Right lobe of liver (tissue), 6 donors: ENCODE data around the gene CALHM6. TPM values are rescaled to one million over a fixed set of nuclear protein-coding genes. Genes with fewer than 3 reads are reported as not detected.

Experiments
- ATAC-seq, 4 donors: fragments of 200-7000 bp; cut with Tn5 transposase; one replicate each; pipeline ENCODE4 v1.9.1; 2020; ENCODE audit warnings: mild to moderate bottlenecking in 4 of 4, moderate library complexity in 4 of 4
- DNase-seq, 3 donors: peaks; one replicate each; pipeline ENCODE4 v3.0.0-alpha.2; 2020
- H3K27ac ChIP-seq, 3 donors: fragments of 200-600 bp; one replicate each; pipeline ENCODE4 v1.8.0; 2022
- H3K27me3 ChIP-seq, 2 donors: fragments of 200-600 bp; one replicate each; pipeline ENCODE4 v1.8.0; 2022
- H3K36me3 ChIP-seq, 4 donors: fragments of 200-600 bp; sonication (generic) in 1 of 4; one replicate each; pipeline versions ENCODE4 v1.5.1 to v1.8.0; 2017 to 2022; ENCODE audit warnings: control low read depth in 1 of 4
- H3K4me1 ChIP-seq, 4 donors: fragments of 200-600 bp; sonication (generic) in 1 of 4; one replicate each; pipeline versions ENCODE4 v1.5.1 to v1.8.0; 2017 to 2022; ENCODE audit warnings: control low read depth in 1 of 4
- H3K4me3 ChIP-seq, 3 donors: fragments of 200-600 bp; one replicate each; pipeline ENCODE4 v1.8.0; 2022
- H3K9me3 ChIP-seq, 4 donors: fragments of 200-600 bp; sonication (generic) in 1 of 4; one replicate each; pipeline versions ENCODE4 v1.5.1 to v1.8.0; 2017 to 2022; ENCODE audit warnings: control low read depth in 1 of 4
- POLR2A ChIP-seq: fragments of 450-650 bp; IDR thresholded peaks from one replicate; pipeline ENCODE4 v1.6.1; 2017; ENCODE audit warnings: antibody characterized with exemption, mild to moderate bottlenecking
- WGBS: methylation state at CpG from one replicate; pipeline ENCODE4 v1.1.6; 2018; ENCODE audit warnings: low coverage, low lambda C conversion rate; ENCODE audit not compliant: insufficient coverage; ENCODE audit errors: missing lambda C conversion rate; 5-methylcytosine and 5-hydroxymethylcytosine counted together
- intact Hi-C, 2 donors: fragments of 100-400 bp; cut with DNase I; formaldehyde crosslinking; loops; one replicate each; pipeline versions ENCODE4 v1.11.2 to v1.14.1; 2022
- total RNA-seq, 6 experiments: library from RNA; depleted of rRNA in 2 of 6; stranded (reverse); fragments of >200 nt in 2 of 6; fragmentation: NEBNext Ultra II Directional in 3 of 6; extraction: Animal tissue kit (Norgen Biotek cat#: 25700) in 3 of 6; gene quantifications; one replicate each; pipeline versions ENCODE4 v1.1.0 to v1.2.4, GENCODE V29; 2016 to 2023
- TF ChIP-seq, protein P1 (sequence below), 4 donors: fragments of 200-600 bp in 3 of 4; fragments of 450-650 bp in 1 of 4; IDR thresholded peaks; one replicate each; pipeline versions ENCODE4 v1.5.1 to v1.8.0; 2016 to 2022; ENCODE audit warnings: antibody characterized with exemption in 4 of 4, mild to moderate bottlenecking in 2 of 4
- donor health status: DM: no; HTN: yes; CAD: no.
- donor health status: DM: no; HTN: no; CAD: no.
- donor health status: DM: no; HTN: no; CAD: no.
- donor health status: DM: no; HTN: yes; CAD: no.
- donor health status: DM: no; HTN: yes; CAD: no.

CALHM6 gene
- total RNA-seq, 6 experiments from 2014 or later = 1.4 to 7.8 (median 3.5) TPM

DNA sequence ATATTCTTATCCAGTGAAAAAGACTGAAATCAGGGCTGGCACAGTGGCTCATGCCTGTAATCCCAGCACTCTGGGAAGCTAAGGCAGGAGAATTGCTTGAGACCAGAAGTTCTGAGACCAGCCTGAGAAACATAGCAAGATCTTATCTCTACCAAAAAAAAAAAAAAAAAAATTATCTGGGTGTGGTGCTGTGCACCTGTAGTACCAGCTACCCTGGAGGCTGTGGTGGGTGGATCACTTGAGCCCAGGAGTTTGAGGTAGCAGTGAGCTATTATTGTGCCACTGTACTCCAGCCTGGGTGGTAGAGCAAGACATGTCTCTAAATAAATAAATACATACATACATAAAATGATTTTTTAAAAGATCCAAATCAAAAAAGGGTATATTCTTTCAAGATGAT, 6.3 kb downstream of the CALHM6 start:
- no peaks in the 10 kb centered on the region for H3K27me3 ChIP-seq
- H3K9me3 ChIP-seq = no peaks in the 10 kb centered on the region
- H3K27ac ChIP-seq = no peak overlapping the region
- no peaks in the 10 kb centered on the region for H3K36me3 ChIP-seq
- DNase-seq (no peak), ATAC-seq (no peak)
- intact Hi-C loops = no loop called here
- H3K4me3 ChIP-seq = no peak overlapping the region
- TF ChIP-seq, protein P1, sequence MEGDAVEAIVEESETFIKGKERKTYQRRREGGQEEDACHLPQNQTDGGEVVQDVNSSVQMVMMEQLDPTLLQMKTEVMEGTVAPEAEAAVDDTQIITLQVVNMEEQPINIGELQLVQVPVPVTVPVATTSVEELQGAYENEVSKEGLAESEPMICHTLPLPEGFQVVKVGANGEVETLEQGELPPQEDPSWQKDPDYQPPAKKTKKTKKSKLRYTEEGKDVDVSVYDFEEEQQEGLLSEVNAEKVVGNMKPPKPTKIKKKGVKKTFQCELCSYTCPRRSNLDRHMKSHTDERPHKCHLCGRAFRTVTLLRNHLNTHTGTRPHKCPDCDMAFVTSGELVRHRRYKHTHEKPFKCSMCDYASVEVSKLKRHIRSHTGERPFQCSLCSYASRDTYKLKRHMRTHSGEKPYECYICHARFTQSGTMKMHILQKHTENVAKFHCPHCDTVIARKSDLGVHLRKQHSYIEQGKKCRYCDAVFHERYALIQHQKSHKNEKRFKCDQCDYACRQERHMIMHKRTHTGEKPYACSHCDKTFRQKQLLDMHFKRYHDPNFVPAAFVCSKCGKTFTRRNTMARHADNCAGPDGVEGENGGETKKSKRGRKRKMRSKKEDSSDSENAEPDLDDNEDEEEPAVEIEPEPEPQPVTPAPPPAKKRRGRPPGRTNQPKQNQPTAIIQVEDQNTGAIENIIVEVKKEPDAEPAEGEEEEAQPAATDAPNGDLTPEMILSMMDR (IDR thresholded peaks at IDR 0.05) = no peak
- H3K4me1 ChIP-seq = peaks cover 0 to under 1% (median 0%) of the 10 kb centered on the region in 4 donors

DNA sequence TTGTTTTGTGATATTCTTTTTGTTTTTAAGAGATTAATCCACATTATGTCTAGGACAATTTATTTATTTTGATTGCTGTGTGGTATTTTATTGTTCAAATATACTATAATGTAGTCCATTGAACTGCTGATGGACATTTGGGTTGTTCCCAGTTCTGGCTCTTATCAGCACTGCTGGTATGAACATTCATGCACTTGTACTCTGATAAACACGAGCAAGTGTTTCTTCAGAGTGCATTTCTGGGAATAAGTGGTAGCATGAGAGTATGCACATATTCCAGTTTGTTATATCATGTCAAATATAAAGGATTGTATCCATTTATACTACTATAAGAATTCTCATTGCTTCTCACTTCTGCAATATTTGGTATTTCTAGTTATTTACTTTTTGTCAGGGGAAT, 7.1 kb downstream of the CALHM6 start:
- Histone ChIP-seq H3K9me3 (no peaks in the 10 kb centered on the region), H3K36me3 (no peaks in the 10 kb centered on the region), H3K27me3 (no peaks in the 10 kb centered on the region), H3K4me1 (no peaks in the 10 kb centered on the region), H3K4me3 (no peak overlapping the region), H3K27ac (no peak overlapping the region)
- WGBS = 31% methylated on average over 1 of the region's 1 CpG
- intact Hi-C loops = no loop called here
- DNase-seq (no peak), ATAC-seq (no peak)
- TF ChIP-seq, protein P1 (IDR thresholded peaks at IDR 0.05) = no peak
- TF ChIP-seq POLR2A = no peak

DNA sequence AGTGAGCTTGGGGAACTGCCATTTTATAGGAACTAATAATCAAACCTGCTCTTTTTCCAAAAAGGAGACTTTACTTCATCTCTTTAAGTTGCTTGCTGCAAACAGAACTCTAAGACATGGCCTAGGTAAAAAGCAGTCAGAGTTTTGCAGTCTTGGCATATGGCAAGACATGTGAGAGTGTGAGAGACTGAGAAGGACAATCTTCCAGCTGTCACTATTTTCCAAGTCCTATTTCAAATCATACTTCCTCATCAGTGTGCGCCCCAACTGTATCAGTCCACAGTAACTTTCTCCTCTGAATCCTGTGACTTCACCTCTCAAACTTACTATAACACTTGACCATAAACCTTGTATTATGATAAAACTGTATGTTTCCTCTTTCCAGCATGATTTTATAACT, 10.4 kb downstream of the CALHM6 start:
- no peaks in the 10 kb centered on the region for H3K36me3 ChIP-seq
- H3K4me3 ChIP-seq = no peak overlapping the region
- no peak for TF ChIP-seq POLR2A
- TF ChIP-seq, protein P1 (IDR thresholded peaks at IDR 0.05) = no peak
- H3K27ac ChIP-seq = no peak overlapping the region
- DNase-seq (no peak), ATAC-seq (no peak)
- intact Hi-C loops = no loop called here
- no peaks in the 10 kb centered on the region for H3K27me3 ChIP-seq
- no peaks in the 10 kb centered on the region for H3K9me3 ChIP-seq
- 62% methylated on average over 1 of the region's 1 CpG for WGBS
- no peaks in the 10 kb centered on the region for H3K4me1 ChIP-seq

DNA sequence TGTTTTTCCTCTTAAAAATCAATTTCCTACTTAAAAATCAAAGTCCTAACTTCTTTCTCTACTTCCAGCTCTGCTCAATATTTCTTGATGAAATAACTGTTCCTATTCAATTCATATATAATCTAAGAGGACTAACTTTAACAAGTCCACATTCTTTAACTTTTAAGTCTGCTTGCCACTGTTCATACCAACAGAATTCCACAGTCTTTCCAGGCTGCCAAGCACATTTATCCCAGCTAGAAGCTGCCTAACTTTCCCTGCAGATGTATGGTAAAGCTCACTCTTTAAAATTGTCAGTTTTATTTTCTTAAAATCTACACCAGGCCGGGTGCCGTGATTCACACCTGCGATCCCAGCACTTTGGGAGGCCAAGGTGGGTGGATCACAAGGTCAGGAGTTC, 11.5 kb downstream of the CALHM6 start:
- Histone ChIP-seq H3K4me3 (no peak overlapping the region), H3K27me3 (no peaks in the 10 kb centered on the region), H3K4me1 (no peaks in the 10 kb centered on the region), H3K9me3 (no peaks in the 10 kb centered on the region), H3K36me3 (no peaks in the 10 kb centered on the region), H3K27ac (no peak overlapping the region)
- WGBS = 72% methylated on average over 3 of the region's 3 CpGs
- ATAC-seq (no peak), DNase-seq (no peak)
- TF ChIP-seq, protein P1 (IDR thresholded peaks at IDR 0.05) = no peak
- TF ChIP-seq POLR2A = no peak
- intact Hi-C loops = no loop called here

DNA sequence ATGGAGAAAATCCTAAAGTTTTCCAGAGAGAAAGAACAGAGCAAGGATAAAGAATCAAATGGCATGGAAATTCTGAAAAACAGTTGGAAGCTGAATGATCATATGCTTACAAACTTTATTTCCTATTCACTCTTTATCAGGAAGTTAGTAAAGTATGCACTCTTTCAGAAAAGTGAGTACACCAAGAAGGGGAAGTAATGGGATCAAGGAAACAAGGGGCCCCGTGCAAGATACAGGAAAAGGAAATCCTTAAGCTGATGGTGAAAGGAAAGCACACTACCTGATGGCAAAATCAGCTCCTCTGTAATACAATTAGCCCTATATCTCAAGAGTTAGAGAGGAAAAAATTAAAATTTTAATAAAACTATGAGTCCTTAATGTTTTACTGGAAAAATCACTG, 14.0 kb downstream of the CALHM6 start:
- TF ChIP-seq, protein P1 (IDR thresholded peaks at IDR 0.05) = no peak
- no peak for TF ChIP-seq POLR2A
- H3K4me1 ChIP-seq = no peaks in the 10 kb centered on the region
- H3K27me3 ChIP-seq = no peaks in the 10 kb centered on the region
- H3K9me3 ChIP-seq = no peaks in the 10 kb centered on the region
- intact Hi-C loops = no loop called here
- ATAC-seq (peak; percentile 42 to 57 (median 48)), DNase-seq (no peak)
- no peaks in the 10 kb centered on the region for H3K36me3 ChIP-seq
- no peak overlapping the region for H3K4me3 ChIP-seq
- 42% methylated on average over 1 of the region's 1 CpG for WGBS
- no peak overlapping the region for H3K27ac ChIP-seq
